T47D (cell line): ENCODE results near the gene GALM.
A peak's percentile ranks its signal among the peaks of the same experiment; 100 is the strongest.

Source experiments
- DNase-seq, 2 experiments: peaks; one replicate each; pipeline versions ENCODE4 v3.0.0 to v3.0.0-alpha.2; 2011 to 2012; ENCODE audit warnings: low read depth in 1 of 2, low spot score in 1 of 2
- JUND ChIP-seq: IDR thresholded peaks from 2 replicates; pipeline ENCODE4 v1.6.1; 2012; ENCODE audit warnings: low read depth
- in situ Hi-C: cut with HindIII; loops from 2 replicates; pipeline ENCODE4 v1.10.0; 2016; ENCODE audit warnings: low sequenced_read_pairs, low pct_unique_long_range_greater_than_20kb

Gene GALM

DNA sequence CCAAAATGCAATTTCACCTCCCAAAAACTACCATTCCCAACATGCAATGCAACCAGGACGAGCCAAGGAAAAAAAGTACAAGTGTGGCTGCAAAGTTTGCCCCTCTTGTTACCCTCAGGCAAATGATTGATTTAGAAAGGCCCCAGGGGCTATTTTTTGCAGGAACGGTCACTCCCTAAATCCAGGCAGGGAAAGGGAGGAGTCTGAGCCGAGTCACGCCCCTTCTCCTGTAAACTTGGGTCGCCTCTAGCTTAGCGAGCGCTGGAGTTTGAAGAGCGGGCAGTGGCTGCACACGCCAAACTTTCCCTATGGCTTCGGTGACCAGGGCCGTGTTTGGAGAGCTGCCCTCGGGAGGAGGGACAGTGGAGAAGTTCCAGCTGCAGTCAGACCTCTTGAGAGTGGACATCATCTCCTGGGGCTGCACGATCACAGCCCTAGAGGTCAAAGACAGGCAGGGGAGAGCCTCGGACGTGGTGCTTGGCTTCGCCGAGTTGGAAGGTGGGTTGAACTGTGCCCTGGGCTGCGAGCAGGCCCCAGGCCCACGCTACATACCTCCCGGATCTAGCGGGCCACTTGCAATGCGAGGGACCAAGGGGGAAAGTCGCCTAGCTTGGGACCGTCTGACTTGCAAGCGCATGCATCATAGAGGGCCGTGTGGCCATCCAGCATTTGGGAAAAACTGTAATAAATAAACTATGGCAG, at the start of gene GALM:
Gene GALM, plus strand, starts transcription at position 261 of the 702 bp plus-strand sequence. Its CDS starts 48 bp downstream, at position 309.
- peak; percentile 28 to 79 for DNase-seq
- in situ Hi-C loops: no loop called here
- TF ChIP-seq JUND: no peak

DNA sequence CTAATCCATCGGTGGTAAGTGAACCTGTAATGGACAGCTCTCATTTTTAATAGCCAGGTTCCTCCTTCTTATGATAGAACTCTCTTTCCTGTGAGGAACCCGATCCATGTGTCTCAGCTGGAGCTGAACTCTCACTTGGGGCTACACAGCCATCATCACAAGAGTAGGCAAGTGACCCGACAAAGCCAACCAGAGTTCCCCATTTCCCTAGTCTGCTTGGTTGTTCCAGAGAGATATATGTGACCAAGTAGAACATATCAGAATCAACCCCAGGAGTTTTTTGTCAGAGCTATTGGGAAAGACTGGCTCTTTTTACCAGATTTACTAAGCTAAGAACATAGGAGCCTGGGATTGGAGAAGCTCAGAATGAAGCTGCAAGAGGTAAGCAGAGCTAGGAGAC, 48.6 kb upstream of the GALM start:
- no peak for DNase-seq
- TF ChIP-seq JUND: no peak
- in situ Hi-C loops: no loop called here

DNA sequence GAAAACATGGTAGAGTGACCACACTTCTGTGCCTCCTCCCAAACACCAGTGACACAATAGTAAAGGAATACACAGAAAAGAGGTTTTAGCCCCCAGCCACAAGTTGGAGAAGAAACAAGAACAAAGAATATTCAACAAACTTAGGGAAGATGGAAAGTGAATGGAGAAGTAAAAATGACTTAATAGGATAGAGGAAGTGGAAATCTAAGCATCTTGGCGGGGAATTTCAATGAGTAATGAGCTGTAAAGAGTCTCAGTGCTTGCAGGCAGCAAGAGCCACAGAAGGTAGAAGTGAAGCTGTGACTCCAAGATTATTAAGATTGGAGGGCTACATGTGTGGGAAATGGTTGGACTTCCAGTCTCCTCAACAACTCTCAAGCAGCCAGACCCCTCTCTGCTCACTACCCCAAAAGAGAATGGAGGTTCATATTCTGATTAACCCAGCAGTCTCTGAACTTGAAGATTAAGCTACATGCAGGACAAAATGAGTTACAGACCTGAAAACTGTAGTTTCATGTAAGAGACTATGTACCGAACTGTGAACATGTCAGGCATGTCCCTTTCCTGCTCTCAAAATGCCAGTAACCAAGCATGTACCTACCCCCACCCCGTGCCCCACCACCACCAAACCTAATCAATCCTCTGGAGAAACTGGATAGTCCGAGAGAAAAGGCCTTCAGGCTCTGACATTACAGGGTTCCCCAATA, 46.3 kb upstream of the GALM start:
- TF ChIP-seq JUND: no peak
- in situ Hi-C loops: no loop called here
- no peak for DNase-seq

DNA sequence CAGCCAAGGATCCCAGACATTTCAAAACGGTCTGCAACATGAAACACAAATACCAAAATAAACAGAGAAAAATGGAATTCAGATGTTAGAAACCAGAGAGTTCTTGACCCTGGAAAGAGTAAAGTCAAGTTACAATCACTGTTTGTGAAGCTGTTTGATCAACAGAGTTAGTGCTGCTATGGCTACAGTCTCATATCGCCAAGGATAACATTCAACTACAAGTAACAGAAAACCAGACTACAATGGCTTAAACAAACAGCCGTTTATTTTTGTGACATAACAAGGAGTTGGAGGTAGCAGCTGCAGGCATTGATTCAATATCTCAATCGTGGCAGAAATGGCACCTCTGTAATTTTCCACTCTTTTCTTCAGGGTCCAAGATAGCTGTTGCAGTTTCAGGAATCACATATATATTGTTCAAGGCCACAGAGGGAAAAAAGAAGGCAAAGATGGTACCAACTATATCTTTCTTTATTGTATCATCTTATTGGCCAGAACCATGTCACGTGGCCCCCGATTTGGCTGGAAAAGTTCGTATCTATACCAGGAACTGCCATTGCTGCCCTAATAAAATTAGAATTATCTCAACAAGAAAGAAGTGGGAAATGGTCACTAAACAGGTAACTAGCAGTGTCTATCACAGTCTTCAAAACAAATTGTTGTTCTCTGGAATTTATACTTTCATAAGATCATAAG, 45.5 kb upstream of the GALM start:
- no peak for TF ChIP-seq JUND

DNA sequence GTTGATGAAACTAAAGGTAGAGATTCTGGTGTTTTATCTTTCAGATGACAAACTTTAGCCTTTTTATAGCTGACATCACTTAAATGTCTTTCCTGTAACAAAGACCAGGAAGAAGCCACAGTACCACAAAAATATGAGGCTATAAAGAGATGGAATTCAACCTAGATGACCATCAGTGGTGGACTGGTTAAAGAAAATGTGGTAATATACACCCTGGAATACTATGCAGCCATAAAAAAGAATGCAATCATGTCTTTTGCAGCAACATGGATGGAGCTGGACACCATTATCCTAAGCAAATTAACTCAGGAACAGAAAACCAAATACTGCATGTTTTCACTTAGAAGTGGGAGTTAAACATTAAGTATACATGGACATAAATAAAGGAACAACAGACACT, 44.9 kb upstream of the GALM start:
- in situ Hi-C loops: no loop called here
- TF ChIP-seq JUND: no peak
- no peak for DNase-seq

More for the DNA sequence above, 45.5 kb upstream of the GALM start:
- in situ Hi-C loops: no loop called here
- DNase-seq: no peak

DNA sequence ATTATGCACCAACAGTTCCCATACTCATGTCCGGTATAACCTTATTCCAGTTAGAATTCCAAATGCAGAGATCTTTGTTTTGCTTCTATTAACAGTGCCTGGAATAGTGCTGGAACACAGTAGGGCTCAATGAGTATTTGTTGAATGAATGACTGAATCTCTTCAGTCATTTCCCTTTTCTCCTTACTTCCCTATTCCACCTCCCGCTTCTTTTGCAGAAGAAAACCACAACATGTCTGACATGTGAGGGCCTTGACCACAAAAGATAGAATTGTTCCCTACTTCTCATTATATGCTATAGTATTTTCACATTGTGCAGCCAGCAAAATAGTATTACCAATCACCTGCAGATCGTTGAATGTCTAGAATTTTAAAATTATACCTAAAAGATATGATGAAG, 43.7 kb upstream of the GALM start:
- no peak for TF ChIP-seq JUND
- DNase-seq: no peak
- in situ Hi-C loops: no loop called here

DNA sequence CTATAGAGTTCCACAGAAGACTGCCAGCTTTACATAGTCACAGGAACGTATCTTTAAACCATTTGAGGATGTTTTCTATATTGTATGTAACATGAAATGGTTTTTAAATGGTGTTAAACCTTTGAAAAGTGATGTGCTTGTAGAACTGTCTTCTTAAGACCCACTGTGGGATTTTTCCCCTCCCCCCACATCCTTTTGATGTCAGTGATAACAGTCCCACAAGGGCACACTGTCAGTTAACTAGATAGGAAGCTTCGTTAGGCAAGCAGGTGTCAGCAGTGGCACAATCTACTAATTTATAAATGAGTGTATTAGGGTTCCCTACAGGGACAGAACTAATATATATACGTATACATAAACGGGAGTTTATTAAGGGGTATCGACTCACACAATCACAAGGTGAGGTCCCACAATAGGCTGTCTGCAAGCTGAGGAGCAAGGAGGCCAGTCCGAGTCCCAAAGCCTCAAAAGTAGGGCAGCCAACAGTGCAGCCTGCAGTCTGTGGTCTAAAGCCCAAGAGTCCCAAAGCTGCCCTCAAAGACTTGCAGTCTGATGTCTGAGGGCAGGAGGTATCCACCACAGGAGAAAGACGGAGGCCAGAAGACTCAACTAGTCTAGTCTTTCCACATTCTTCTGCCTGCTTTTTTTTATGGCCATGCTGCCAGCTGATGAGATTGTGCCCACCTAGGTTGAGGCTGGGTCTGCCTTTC, 39.4 kb upstream of the GALM start:
- in situ Hi-C loops: no loop called here
- no peak for DNase-seq
- TF ChIP-seq JUND: no peak

DNA sequence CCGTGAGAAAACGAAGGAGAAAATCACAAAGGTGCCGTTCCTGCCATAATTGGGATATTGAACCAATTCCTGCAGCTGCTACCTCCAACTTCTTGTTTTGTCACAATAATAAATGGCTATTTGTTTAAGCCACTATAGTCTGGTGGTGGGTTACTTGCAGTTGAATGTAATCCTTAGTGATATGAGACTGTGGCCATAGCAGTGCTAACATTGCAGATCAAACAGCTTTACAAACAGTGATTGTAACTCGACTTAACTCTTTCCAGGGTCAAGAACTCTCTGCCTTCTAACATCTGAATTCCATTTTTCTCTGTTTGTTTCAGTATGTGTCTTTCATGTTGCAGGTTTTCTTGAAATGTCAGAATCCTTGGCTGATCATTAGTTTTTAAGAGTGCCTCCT, 38.5 kb upstream of the GALM start:
- no peak for DNase-seq
- in situ Hi-C loops: no loop called here
- no peak for TF ChIP-seq JUND

DNA sequence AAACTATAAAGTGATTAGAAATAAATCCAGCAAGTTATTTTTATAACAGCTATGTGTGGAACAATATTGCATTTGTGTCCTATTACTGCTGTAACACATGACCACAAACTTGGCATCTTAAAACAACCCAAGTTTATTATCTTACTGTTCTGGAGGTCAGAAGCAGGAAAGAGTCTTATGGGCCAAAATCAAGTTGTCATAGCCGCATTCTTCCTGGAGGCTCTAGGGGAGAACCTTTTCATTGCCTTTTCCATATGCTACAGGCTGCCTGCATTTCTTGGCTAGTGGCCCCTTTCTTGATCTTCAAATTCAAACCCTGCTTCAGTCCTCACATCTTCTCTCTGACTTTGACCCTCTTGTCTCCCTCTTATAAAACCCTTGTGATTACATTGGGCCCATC, 36.2 kb upstream of the GALM start:
- no peak for DNase-seq
- no peak for TF ChIP-seq JUND

DNA sequence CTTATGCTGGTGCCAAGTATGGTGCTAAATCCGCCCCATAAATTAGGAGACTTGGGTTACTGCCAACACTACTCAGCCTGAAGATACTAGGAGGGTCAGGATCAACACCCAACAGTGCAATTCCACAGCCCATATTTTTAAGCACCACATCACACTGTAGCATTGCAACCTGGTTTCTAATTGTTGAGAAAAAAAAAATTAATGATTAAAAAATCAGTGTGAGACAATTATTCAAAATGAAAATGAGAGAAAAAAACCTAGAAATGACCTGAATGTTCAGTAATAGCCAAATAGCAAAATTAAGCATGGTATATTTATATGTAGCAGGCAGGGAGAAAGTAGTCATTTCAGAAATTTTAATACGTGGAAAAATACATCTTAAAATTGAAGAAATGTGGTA, 33.9 kb upstream of the GALM start:
- no peak for TF ChIP-seq JUND
- in situ Hi-C loops: no loop called here
- DNase-seq: no peak

More for the DNA sequence above, 36.2 kb upstream of the GALM start:
- in situ Hi-C loops: no loop called here

DNA sequence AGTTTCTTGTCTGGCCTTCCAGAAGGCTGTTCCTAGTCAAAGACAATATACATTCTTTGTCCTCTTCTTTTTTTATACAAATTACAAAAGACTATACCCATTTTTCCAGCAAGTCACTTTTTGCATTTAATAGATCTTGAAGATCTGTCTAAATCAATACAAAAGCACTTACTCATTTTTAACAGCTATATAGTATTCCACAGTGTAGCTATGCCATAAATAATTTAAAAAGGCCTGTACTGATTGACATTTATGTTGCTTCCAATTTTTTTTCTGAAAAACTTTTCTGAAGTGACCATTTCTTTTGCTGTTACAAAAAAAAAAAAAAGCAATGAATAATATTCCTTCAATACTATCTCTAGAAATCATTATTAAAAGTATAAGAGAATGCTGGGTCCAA, 32.9 kb upstream of the GALM start:
- in situ Hi-C loops: no loop called here
- no peak for DNase-seq
- TF ChIP-seq JUND: no peak

DNA sequence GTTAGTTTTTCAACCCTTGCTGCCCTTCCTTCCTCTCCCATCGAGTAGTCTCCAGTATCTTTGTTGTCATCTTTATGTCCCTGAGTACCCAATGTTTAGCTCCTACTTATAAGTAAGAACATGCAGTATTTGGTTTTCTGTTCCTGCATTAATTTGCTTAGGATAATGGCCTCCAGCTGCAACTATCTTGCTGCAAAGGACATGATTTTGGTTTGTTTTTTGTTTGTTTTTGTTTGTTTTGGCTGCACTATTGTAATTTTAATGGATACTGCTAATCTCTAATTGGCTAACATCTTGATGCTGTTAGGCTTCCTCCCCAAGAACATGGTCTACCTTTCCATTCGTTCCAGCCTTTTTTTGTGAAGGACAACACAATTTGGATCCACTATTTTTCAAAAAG, 32.0 kb upstream of the GALM start:
- no peak for TF ChIP-seq JUND
- in situ Hi-C loops: no loop called here
- no peak for DNase-seq
